ENCODE measurements around the gene LAPTM4A. TPM values are rescaled to one million over a fixed set of nuclear protein-coding genes. Genes with fewer than 3 reads are reported as not detected.

LAPTM4A gene
- total RNA-seq, 1 experiment from 2014 or later: 131 TPM

DNA sequence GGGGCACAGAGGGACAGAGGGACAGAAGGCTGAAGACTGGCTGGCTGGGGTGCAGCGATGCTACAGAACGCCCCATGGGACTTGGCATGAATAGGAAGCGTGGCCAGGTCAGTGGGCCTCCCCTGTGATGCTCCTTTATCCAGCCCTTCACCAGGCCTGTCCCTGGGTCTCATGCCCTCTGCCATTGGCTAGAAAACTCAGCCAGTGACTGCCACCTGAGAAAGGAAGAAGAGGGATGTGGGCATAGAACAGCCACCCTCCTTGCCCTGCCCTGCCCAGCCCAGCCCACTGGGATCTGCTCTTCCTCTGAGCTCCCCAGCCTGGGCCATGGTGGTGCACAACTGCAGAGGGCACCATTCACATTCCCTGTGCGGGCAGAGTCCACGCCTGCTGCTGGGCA is 10.5 kb upstream of the LAPTM4A start:
- Histone ChIP-seq H3K14ac (ENCODE audit: insufficient read depth, low read length) (no peak overlapping the region; the same call in 1 of the 2 replicates), H2BK20ac (ENCODE audit: low read depth, low read length, poor library complexity, severe bottlenecking) (no peak overlapping the region), H3K79me2 (ENCODE audit: insufficient read depth, low read length) (no peaks in the 10 kb centered on the region), H4K5ac (ENCODE audit: insufficient read length, low read depth, low read length) (no peak overlapping the region), H3K4me1 (ENCODE audit: insufficient read depth, low read length) (no peaks in the 10 kb centered on the region), H3K23me2 (ENCODE audit: insufficient read length, low read depth, low read length, poor library complexity, severe bottlenecking) (no peaks in the 10 kb centered on the region), H3K79me1 (ENCODE audit: insufficient read depth, low read depth, low read length, poor library complexity, severe bottlenecking) (no peaks in the 10 kb centered on the region), H3K56ac (ENCODE audit: insufficient read length, low read depth, low read length) (no peak overlapping the region), H4K91ac (ENCODE audit: insufficient read length, low read depth, low read length) (no peak overlapping the region), H3K4ac (ENCODE audit: low read depth, low read length) (no peak overlapping the region), H3T11ph (ENCODE audit: low read length) (no peak overlapping the region), H4K8ac (replicated peaks; ENCODE audit: insufficient read length, low read depth, low read length) (no peak overlapping the region), H3K9me3 (ENCODE audit: control insufficient read depth, low read depth, low read length) (no peaks in the 10 kb centered on the region), H4K20me1 (ENCODE audit: control insufficient read depth, insufficient read depth, insufficient read length) (no peaks in the 10 kb centered on the region), H2AK5ac (ENCODE audit: insufficient read length, low read length) (no peak overlapping the region), H2BK12ac (ENCODE audit: insufficient read length, low read depth, low read length) (no peak overlapping the region), H3K27me3 (ENCODE audit: insufficient read depth, low read length) (no peaks in the 10 kb centered on the region), H3K23ac (ENCODE audit: insufficient read length, low read depth, low read length) (no peak overlapping the region), H2AFZ (ENCODE audit: low read length) (no peak overlapping the region), H2BK120ac (ENCODE audit: low read depth, low read length, poor library complexity, severe bottlenecking) (no peak overlapping the region), H3K9ac (ENCODE audit: extremely low read depth, insufficient read length, low read length) (no peak overlapping the region), H3K4me2 (ENCODE audit: insufficient read depth, insufficient read length, low read length) (no peak overlapping the region), H3K18ac (ENCODE audit: insufficient read length, low read depth, low read length) (no peak overlapping the region), H2BK5ac (ENCODE audit: insufficient read length, low read length) (no peak overlapping the region), H2BK15ac (ENCODE audit: low read depth, low read length) (no peak overlapping the region), H3K27ac (ENCODE audit: insufficient read length, low read depth, low read length) (no peak overlapping the region)
- Mint-ChIP-seq H3K36me3 (ENCODE audit: insufficient read depth in 1 of 3, low read depth in 3 of 3) (no peaks in the 10 kb centered on the region), H3K27ac (no peak overlapping the region), H3K4me3 (no peak overlapping the region), H3K27me3 (ENCODE audit: low read depth) (peaks cover 9% of the 10 kb centered on the region), H3K4me1 (peaks cover 2% of the 10 kb centered on the region in 2 experiments; a peak in 1 of 4 replicates), H3K9me3 (no peaks in the 10 kb centered on the region)
- no peak for TF ChIP-seq CTCF (conservative IDR thresholded peaks at IDR 0.05)
- no peak for DNase-seq
- WGBS (ENCODE audit: extremely low coverage, insufficient read length, low lambda C conversion rate): no CpG with 5 or more reads among the region's 5 CpGs

Measured in H9 (cell line).